GM19238 (cell line): ENCODE measurements around the gene CRKL.
"Not testable (repeated sequence)": the region's sequence is repeated elsewhere in the genome, so short reads cannot be mapped to it uniquely, and the experiment has no call there.

Experiments
- DNase-seq: peaks from one replicate; pipeline ENCODE4 v3.0.0; 2011; ENCODE audit warnings: low spot score; ENCODE audit not compliant: insufficient read length

CRKL gene, protein sequence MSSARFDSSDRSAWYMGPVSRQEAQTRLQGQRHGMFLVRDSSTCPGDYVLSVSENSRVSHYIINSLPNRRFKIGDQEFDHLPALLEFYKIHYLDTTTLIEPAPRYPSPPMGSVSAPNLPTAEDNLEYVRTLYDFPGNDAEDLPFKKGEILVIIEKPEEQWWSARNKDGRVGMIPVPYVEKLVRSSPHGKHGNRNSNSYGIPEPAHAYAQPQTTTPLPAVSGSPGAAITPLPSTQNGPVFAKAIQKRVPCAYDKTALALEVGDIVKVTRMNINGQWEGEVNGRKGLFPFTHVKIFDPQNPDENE

DNA sequence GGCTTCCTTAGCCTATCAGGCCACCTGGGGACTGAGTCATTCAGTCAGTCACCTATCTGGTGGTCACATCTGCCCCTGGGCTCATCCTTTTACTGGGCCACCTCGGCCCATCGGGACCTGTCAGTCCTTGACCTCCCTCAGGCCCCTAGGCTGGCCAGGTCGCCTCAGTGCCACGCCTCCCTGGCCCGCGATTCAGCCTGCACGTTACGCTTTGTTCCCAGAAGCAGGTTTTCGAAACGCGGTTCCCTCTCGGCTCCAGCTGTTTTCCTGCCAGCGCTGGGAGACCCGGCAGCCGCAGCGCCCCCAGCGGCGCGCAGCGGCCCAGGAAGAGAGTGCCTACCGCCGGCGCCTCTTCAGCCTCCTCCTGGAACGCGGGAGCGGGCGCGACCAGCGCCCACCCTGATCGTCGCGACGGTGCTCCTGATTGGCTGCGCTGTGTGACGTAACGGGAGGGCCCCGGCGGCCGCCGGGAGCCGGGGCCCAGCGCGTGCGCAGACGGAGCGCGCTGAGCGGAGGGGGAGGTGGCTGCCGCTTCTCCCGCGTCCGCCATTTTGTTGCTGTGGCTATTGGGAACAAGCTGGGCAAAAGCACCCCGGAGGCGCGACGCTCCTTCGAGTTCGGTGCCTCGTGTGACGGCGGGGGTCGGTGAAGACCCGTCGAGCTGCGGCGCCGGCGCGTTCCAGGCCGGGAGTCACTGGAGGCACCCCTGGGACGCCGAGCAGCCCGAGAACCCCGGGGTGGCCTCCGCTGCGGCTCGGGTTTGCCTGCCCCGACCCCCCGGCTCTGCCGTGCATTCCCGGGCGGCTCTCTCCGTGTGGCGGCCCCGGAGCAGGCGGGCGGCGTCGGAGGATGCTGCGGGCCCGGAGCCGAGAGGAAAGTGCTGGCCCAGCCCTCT, at the start of gene CRKL:
Gene CRKL, plus strand, starts transcription at position 492 of the 895 bp plus-strand sequence. CDS start 528 bp downstream, outside the sequence.
- DNase-seq, result peak; percentile 95

DNA sequence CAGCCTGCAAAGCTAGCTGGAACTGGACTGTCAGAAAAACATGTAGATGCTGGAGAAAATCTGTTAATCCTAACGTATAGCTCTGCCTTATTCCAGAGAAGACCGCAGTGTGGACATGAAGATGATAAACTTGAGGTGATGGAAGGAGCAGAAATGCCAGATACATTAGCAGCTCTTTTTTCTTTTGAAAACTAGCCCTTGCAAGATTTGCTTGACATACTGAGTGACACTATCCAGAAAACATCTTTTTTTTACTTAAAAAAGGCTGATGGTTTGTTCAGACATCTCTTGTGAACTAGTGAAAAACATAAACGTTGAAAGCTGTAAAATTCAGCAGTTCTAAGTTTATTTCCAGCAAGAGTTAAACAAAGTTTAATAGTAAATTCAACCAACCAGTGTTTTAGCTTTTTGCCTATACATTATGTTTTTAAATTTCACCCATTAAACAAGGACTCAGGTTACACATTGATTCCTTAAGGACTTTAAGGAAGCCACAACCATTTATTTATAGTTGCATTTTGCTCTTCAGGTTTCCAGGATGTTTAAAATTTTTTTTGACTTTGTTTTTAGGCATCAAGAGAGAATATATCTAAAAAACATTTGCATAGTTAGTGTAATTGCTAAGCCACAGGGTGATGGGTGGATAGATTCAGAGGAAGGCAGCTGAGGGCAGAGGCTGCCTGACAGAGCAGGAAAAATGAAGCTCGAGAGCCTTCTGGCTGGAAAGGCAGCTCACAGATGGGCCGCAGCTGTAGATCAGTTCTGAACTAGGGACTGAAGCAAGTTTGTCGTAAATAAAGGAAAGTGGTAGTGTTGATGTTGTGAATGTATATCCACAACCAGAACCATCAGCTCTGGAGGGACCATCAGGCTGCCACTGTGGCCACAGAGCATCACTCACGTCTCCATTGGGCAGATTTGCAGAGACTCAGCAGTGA, 48.9 kb upstream of the CRKL start:
- DNase-seq, result no peak

DNA sequence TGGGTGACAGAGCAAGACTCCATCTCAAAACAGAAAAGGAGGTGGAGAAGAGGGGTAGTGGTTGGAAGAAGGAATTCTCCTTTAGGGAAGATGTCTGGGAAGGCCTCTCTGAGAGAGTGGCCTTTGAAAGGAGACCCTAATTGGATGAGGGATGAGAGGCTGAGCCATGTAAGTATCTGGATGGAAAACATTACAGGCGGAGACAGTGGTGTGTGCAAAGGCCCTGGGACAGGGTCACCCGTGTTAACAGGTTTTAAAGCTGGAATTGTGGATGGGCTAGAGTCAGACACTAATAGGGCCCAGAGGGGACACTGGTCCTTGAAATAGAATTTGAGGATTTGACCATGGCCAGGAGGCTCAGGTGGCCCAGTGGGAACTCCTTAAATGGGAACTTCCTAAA, 48.0 kb upstream of the CRKL start:
- DNase-seq, result no peak

DNA sequence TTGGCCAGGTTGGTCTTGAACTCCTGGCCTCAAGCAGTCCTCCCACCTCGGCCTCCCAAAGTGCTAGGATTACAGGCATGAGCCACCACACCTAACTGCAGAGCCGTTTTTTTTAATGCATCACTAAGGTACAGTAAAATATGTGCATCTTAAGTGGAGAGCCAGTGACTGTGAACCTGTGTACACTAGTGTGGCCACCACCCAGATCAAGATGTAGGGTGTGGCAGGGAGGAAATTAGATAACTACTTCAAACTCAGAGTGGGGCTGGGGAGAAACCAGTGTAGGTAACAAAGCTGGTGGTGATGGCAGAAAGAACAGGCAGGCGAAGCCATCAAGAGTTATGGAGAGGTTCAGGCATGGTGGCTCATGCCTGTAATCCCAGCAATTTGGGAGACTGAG, 44.0 kb upstream of the CRKL start:
- no peak for DNase-seq

DNA sequence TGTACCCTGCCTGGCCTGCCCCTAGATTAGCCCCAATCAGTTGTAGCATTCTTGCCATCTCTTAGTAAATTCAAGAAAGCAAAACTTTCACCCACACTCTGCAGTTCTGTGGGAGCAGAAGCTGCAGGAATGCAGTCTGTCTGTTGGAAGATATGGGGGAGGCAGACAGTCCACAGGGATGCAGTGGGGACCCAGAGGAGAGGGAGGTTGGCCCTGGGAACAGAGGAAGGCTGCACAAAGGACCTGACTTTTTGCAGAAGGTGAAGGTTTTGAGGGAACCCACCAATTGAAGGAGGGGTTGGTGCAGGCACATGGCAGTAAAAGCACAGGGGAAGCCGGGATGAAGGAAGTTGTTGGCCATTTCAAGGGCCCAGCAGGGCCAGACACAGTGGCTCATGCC, 41.9 kb upstream of the CRKL start:
- no peak for DNase-seq

DNA sequence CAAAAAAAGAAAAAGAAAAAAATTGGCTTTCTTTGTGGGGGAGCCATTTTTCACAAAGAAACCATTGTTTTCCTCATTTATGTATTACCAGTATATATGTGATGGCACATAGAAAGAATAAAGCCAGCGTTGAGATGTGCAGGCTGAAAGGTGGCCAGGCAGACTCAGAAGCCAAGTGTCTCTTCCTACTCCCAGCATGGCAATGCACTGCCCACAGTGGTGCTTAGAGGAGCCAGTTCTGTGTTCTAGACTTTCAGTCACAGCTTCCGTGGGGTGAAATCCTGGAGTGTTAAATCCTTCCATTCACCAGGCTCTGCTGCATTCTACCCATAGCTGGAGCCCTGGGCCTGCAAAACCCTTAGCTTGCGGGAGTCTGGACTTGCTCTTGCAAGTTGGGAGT, 39.5 kb upstream of the CRKL start:
- DNase-seq, result no peak

DNA sequence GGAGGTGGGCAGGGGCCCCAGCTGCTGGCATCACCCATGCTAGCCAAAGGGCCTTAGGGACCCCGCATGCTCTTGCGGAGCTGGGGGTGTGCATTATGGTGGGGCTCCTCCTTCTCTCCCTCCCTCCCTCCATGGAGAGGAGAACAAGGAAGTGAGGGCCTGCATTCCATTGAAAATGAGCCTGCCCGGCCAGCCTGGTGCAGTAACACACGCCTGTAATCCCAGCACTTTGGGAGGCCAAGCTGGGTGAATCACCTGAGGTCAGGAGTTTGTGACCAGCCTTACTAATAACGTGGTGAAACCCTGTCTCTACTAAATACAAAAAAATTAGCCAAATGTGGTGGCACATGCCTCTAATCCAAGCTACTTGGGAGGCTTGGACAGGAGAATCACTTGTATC, 36.0 kb upstream of the CRKL start:
- no peak for DNase-seq

DNA sequence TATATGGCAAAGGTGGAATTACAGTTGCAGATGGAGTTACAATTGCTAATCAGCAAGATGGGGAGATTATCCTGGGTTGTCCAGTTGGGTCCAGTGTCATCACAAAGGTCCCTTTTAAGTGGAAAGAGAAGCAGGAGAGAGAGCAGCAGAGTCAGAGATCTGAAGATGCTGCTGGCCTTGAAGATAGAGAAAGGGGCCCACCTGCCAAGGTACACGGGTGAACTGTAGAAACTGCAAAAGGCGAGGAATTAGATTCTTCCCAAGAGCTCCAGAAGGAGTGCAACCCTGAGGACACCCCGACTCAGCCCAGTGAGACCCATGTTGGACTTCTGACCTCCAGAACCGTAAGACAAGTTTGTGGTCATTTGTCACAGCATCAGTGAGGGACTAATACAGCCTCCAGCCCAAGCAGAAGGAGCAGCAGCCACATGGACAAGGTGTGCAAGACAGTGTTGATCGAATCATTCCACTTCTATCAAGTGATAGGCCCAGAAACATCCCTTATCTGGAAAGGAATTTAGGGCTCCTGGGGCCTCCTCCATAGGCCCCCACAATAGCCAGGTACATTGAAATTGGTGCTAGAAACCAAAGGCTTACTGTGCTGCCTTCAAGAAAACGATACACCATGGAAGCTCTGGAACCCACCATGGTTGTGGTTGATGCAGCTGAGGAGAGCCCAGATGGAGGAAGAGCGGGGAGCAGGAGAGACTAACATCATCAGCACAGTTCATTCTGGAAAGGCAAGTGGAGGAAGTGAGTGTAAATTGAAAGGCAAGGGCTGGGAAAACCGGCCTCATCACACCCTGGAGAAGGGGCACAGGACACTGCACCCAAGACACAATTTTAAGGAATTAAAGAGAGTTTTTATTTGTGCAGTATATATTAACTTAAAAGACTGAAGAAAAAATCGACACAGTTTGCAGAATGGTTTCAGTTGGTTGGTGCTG, 35.1 kb upstream of the CRKL start:
- DNase-seq, result no peak

DNA sequence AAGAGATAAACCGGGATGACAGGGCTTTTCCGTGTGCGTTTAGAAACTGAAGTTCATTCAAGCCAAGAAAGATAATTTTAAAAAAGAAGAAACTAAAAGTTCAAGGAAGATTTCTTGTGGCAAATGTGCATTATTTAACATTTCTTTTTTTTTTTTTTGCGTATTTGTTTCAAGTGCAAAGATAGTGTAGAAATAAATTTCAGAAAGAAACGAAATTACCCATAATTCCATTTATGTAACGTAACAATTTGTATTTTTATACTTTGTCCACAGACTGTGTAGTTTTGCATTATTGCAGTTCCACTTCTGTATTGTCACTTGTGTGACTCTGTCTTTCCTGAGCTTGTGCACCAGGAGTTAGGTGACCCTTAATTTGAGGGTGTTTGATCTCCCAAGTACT, 34.4 kb upstream of the CRKL start:
- no peak for DNase-seq

DNA sequence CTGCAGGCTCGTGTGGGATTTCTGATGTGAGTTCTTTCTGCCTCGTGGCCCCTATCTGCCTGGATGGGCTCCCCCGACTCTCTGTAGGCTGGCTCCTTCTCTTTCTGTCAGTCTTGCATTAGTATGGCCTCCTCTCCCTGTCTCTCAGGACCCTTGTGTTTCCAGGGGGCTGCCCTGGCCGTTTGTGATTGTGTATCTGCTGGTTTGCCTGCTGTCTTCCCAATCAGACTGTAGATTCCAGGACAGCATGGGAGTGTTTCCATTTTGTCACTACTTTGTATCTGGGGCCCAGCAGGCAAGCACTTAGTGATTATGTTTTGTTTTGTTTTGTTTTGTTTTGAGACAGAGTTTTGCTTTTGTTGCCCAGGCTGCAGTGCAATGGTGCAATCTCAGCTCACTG, 32.8 kb upstream of the CRKL start:
- DNase-seq, result no peak

DNA sequence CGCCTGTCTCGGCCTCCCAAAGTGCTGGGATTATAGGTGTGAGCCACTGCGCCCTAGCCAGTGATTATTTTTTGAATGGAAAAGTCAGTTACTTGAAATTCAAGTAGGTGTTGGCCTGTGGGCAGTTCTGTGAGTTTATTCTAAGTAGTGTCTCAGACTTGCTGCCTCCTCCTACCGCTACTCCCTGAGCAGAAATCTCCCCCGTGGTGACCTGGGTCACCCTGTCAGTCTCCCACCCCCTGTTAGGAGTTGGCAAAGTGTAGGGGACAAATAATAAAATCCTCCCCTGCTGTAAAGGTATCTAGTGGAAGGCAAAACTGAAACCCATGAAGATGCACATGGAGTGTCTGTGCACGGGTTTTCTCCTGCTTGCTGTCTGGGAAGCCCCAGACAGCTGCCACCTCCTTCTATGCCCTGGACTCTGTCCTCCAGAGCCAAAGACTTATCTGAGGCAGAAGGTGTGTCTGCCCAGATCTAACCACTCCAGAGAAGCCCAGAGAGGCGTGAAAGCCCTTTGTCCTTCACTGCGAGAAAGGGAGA, 32.1 kb upstream of the CRKL start:
- no peak for DNase-seq

DNA sequence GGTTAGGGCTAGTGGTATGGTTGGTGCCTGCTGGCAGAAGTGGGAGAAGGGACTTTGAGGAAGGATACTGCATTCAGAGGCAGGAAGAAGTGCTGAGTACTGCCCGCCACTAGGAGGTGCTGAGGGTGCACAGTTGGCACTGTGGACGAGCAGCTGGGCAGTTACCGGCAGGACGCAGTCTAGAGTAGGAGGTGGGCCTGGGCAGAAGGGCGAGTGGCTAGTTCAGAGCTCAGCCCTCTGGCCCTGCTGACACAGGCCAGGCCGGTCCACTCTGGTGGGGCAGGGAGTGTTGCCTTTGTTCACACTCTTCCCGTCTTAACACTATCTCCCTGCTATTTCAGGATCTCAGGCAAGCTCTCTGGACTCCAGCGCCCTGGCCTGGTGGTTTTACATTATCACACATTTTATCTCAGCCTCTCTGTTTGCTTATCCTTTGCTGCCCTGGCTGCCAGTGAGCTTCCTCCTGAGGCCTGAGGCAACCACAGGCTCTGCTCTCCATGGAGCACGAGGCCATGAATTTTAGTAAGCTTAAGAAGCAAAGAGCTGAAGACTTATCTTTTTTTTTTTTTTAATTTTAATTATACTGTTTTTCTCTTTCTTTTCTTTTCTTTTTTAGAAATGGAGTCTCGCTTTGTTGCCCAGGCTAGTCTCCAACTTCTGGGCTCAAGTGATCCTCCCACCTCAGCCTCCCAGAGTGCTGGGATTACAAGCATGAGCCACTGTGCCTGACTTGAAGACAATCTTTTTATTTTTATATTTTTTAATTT, 31.5 kb upstream of the CRKL start:
- DNase-seq, result peak; percentile 55

DNA sequence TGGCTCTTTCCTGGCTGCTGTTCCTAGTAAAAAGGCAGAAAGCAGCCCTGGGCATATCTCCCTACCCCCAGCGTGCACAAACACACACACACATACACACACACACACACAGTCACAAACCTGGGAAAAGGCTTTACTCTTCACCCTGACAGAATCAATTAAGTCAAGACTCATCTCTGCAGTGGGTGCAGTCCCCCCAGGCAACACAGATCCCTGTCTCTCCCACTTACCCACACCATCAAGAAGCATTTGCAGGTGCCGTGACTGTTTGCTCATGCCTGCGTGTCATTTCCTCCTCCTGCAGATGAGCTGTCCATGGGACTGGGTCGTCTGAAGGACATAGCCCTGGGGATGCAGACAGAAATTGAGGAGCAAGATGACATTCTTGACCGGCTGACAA, 29.8 kb upstream of the CRKL start:
- DNase-seq, result no peak

DNA sequence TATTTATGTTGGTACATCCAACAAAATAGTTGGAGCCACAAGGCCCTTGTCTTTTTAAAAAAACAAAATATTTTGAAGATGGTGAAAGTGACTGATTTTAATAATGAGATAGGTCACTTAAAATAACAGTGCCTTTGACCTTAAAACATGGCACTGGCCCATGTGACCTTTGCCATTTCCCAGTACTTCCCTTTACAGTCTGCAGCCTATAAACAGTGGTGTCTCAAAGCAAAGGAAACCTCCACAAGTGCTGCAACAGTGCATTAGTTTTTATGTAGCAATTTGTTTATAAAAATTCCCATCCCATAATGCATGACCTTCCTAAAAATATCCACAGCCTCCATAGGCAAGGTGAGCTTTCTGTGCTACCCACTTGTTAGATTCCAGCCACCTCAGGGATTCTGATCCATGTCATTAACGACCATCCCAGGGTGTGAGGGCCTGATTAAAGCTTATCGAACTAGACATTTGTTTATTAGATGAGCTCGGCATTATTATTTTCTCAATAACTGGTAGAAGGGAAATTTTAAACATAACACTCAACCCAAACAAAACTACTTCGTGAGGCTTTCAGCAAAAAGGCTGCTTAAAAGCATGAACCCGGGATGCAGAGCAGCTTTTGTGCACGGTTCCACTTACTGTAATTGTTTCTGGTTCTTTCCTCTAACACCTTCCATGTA, 28.0 kb upstream of the CRKL start:
- no peak for DNase-seq

DNA sequence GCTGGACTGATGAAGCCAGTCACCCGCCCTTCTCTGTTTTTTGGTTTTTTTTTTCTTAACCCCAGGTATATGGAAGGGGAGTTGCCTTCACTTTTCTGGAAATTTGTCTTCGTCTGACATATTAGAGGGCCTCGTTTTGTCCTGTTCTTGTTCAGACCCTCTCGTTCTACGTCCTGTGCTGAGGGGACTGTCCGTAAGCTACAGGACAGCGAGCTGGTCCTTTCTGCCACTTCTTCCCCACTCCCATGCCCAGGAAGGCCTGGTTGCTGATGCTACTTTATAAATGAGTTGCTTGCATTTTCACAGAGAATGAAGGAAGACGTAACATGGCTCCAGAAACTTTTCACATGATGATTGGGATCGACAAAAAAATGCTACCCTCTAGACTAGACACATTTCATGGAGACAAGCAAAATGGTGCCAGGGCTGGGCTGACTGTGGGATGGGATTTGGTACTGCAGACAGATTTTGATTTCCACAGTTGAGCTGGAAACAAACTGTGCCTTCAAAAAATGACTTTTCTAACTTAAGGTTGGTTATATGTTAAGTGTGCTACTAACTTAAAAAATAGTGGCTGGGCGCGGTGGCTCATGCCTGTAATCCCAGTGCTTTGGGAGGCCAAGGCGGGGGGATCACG, 27.2 kb upstream of the CRKL start:
- no peak for DNase-seq

DNA sequence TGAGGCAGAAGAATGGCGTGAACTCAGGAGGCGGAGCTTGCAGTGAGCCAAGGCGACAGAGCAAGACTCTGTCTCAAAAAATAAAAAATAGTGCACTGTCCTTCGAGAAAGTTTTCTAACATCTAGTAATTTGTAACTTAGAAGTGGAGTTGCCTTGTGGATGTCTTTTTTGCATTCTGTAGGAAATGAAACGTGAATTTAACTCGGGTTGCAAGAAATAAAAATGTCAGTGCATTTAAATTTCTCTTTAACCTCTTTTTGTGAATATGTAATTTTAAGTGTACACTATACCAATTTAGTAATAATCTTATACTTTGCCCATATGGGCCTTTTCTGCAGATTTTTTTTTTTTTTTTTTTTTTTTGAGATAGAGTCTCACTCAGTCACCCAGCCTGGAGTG, 26.2 kb upstream of the CRKL start:
- no peak for DNase-seq

DNA sequence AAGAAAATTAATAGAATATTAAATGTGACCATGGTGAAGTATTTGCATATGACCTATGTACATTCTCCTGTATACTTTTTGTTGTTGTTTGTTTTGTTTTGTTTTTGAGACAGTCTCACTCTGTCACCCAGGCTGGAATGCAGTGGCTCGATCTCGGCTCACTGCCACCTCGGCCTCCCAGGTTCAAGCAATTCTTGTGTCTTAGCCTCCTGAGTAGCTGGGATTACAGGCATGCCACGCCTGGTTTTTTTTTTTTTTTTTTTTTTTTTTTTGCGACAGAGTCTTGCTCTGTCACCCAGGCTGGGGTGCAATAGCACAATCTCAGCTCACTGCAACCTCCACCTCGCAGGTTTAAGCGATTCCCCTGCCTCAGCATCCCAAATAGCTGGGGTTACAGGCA, 19.5 kb upstream of the CRKL start:
- DNase-seq, result not testable (repeated sequence)

DNA sequence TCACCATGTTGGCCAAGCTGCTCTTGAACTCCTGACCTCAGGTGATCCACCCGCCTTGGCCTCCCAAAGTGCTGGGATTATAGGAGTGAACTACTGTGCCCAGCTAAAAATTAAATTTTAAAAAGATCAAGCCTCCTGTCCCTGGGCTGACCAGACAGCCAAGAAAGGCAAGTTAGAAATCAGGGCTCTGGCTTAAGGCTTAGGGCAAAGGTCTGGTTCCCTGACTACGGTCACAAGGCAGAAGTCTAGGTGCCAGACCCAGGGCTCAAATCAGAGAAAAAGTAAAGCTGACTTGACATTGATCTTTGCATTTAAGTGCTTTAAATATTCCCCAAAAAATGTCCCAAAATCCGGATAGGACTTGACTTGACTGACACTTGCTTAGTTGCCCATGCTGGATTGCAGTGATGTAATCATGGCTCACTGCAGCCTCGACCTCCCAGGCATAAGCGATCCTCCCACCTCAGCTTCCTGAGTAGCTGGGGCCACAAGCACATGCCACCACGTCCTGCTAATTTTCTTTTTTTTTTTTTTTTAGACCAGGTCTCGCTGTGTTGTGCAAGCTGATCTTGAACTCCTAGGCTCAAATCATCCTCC, 17.3 kb upstream of the CRKL start:
- no peak for DNase-seq
